H1 (cell line): ENCODE results near the gene DUS4L. TPM values are rescaled to one million over a fixed set of nuclear protein-coding genes. Genes with fewer than 3 reads are reported as not detected.

Experiments used
- ASH2L ChIP-seq: fragments of 200-600, 300-600 bp; sonication (generic); IDR thresholded peaks from one replicate; pipeline ENCODE4 v1.7.1; 2017; ENCODE audit warnings: low read length
- CBX8 ChIP-seq: fragments of 300-800, 300-1000 bp; sonication (generic); IDR thresholded peaks from 2 replicates; pipeline ENCODE4 v1.7.1; 2016; ENCODE audit warnings: low read depth, low read length, borderline replicate concordance
- CEBPB ChIP-seq: IDR thresholded peaks from 2 replicates; pipeline ENCODE4 v1.6.1; 2012; ENCODE audit warnings: low read depth, low read length
- CHD2 ChIP-seq: IDR thresholded peaks from 2 replicates; pipeline ENCODE4 v1.6.1; 2012; ENCODE audit warnings: low read length, improper control_type of control experiment
- EGR1 ChIP-seq: IDR thresholded peaks from 2 replicates; pipeline ENCODE4 v1.6.1; 2011; ENCODE audit warnings: low read depth, low read length, borderline replicate concordance
- NRF1 ChIP-seq: IDR thresholded peaks from 2 replicates; pipeline ENCODE4 v1.6.1; 2011; ENCODE audit warnings: mild to moderate bottlenecking, low read depth, low read length, improper control_type of control experiment
- RFX5 ChIP-seq: IDR thresholded peaks from 2 replicates; pipeline ENCODE4 v1.6.1; 2011; ENCODE audit warnings: low read depth, low read length, improper control_type of control experiment, borderline replicate concordance
- SP2 ChIP-seq: IDR thresholded peaks from 2 replicates; pipeline ENCODE4 v1.6.1; 2012; ENCODE audit warnings: mild to moderate bottlenecking, low read length, inconsistent platforms
- polyA plus RNA-seq, 7 experiments: library from polyadenylated mRNA; depleted of rRNA in 3 of 7; stranded (reverse) in 5 of 7; unstranded in 2 of 7; fragments of >200 nt in 5 of 7; fragments of 200-250 nt in 2 of 7; gene quantifications; 1 replicate in 5 of 7; 2 replicates in 1 of 7; 4 replicates in 1 of 7; pipeline versions ENCODE4 v1.2.1 to v1.2.3, GENCODE V29; 2011 to 2013; ENCODE audit warnings: missing spikeins in 2 of 7, mixed read lengths in 2 of 7
- total RNA-seq: library from RNA; stranded (reverse); fragmentation: NEBNext Ultra II Directional; extraction: Animal tissue kit (Norgen Biotek cat#: 25700); gene quantifications from 2 replicates; pipeline ENCODE4 v1.2.1, GENCODE V29; 2021
- TF ChIP-seq, protein P1 (sequence below): fragments of 300-600 bp; sonication (generic); IDR thresholded peaks from 2 replicates; pipeline ENCODE4 v1.7.1; 2012; ENCODE audit warnings: low read length, moderate library complexity, mild to moderate bottlenecking, inconsistent platforms; ENCODE audit not compliant: insufficient replicate concordance
- TF ChIP-seq, protein P2 (sequence below), 3 experiments: IDR thresholded peaks; 1 replicate in 2 of 3; 2 replicates in 1 of 3; pipeline versions ENCODE4 v1.5.1 to v1.6.1; 2011; ENCODE audit warnings: low read length in 3 of 3, mild to moderate bottlenecking in 3 of 3, inconsistent platforms in 2 of 3, low read depth in 1 of 3, moderate library complexity in 1 of 3; ENCODE audit not compliant: insufficient read depth in 1 of 3; ENCODE audit errors: control extremely low read depth in 1 of 3

DUS4L gene
- total and polyA plus RNA-seq, 2 of the 8 experiments (the other 6 are each of a cell fraction or from before 2014, with no cell fraction given): 6.1 to 11.5 TPM

DNA sequence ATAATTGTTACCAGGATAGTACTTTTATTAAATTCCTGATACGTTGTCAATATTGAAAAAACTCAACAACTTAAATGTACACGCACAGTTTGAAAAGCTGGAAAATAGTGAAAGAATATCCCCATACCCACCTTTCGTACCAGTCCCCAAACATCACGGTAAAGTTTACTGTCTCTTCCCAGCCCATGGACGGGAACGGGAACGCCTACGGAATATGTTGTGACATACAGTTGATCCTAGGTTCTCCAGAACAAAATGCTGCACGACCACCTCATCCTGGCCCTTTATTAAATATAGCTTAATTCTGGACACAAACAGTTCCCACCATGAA, 15.7 kb downstream of the DUS4L start (continued):
- TF ChIP-seq, protein P1, sequence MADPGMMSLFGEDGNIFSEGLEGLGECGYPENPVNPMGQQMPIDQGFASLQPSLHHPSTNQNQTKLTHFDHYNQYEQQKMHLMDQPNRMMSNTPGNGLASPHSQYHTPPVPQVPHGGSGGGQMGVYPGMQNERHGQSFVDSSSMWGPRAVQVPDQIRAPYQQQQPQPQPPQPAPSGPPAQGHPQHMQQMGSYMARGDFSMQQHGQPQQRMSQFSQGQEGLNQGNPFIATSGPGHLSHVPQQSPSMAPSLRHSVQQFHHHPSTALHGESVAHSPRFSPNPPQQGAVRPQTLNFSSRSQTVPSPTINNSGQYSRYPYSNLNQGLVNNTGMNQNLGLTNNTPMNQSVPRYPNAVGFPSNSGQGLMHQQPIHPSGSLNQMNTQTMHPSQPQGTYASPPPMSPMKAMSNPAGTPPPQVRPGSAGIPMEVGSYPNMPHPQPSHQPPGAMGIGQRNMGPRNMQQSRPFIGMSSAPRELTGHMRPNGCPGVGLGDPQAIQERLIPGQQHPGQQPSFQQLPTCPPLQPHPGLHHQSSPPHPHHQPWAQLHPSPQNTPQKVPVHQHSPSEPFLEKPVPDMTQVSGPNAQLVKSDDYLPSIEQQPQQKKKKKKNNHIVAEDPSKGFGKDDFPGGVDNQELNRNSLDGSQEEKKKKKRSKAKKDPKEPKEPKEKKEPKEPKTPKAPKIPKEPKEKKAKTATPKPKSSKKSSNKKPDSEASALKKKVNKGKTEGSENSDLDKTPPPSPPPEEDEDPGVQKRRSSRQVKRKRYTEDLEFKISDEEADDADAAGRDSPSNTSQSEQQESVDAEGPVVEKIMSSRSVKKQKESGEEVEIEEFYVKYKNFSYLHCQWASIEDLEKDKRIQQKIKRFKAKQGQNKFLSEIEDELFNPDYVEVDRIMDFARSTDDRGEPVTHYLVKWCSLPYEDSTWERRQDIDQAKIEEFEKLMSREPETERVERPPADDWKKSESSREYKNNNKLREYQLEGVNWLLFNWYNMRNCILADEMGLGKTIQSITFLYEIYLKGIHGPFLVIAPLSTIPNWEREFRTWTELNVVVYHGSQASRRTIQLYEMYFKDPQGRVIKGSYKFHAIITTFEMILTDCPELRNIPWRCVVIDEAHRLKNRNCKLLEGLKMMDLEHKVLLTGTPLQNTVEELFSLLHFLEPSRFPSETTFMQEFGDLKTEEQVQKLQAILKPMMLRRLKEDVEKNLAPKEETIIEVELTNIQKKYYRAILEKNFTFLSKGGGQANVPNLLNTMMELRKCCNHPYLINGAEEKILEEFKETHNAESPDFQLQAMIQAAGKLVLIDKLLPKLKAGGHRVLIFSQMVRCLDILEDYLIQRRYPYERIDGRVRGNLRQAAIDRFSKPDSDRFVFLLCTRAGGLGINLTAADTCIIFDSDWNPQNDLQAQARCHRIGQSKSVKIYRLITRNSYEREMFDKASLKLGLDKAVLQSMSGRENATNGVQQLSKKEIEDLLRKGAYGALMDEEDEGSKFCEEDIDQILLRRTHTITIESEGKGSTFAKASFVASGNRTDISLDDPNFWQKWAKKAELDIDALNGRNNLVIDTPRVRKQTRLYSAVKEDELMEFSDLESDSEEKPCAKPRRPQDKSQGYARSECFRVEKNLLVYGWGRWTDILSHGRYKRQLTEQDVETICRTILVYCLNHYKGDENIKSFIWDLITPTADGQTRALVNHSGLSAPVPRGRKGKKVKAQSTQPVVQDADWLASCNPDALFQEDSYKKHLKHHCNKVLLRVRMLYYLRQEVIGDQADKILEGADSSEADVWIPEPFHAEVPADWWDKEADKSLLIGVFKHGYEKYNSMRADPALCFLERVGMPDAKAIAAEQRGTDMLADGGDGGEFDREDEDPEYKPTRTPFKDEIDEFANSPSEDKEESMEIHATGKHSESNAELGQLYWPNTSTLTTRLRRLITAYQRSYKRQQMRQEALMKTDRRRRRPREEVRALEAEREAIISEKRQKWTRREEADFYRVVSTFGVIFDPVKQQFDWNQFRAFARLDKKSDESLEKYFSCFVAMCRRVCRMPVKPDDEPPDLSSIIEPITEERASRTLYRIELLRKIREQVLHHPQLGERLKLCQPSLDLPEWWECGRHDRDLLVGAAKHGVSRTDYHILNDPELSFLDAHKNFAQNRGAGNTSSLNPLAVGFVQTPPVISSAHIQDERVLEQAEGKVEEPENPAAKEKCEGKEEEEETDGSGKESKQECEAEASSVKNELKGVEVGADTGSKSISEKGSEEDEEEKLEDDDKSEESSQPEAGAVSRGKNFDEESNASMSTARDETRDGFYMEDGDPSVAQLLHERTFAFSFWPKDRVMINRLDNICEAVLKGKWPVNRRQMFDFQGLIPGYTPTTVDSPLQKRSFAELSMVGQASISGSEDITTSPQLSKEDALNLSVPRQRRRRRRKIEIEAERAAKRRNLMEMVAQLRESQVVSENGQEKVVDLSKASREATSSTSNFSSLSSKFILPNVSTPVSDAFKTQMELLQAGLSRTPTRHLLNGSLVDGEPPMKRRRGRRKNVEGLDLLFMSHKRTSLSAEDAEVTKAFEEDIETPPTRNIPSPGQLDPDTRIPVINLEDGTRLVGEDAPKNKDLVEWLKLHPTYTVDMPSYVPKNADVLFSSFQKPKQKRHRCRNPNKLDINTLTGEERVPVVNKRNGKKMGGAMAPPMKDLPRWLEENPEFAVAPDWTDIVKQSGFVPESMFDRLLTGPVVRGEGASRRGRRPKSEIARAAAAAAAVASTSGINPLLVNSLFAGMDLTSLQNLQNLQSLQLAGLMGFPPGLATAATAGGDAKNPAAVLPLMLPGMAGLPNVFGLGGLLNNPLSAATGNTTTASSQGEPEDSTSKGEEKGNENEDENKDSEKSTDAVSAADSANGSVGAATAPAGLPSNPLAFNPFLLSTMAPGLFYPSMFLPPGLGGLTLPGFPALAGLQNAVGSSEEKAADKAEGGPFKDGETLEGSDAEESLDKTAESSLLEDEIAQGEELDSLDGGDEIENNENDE: no peak
- TF ChIP-seq NRF1: no peak
- TF ChIP-seq EGR1: no peak
- TF ChIP-seq SP2: no peak
- no peak for TF ChIP-seq CEBPB
- TF ChIP-seq, protein P2, sequence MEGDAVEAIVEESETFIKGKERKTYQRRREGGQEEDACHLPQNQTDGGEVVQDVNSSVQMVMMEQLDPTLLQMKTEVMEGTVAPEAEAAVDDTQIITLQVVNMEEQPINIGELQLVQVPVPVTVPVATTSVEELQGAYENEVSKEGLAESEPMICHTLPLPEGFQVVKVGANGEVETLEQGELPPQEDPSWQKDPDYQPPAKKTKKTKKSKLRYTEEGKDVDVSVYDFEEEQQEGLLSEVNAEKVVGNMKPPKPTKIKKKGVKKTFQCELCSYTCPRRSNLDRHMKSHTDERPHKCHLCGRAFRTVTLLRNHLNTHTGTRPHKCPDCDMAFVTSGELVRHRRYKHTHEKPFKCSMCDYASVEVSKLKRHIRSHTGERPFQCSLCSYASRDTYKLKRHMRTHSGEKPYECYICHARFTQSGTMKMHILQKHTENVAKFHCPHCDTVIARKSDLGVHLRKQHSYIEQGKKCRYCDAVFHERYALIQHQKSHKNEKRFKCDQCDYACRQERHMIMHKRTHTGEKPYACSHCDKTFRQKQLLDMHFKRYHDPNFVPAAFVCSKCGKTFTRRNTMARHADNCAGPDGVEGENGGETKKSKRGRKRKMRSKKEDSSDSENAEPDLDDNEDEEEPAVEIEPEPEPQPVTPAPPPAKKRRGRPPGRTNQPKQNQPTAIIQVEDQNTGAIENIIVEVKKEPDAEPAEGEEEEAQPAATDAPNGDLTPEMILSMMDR (IDR thresholded peaks at IDR 0.05; ENCODE audit: control extremely low read depth in 1 of 3, insufficient read depth in 1 of 3, low read depth in 1 of 3, low read length in 3 of 3): no peak
- no peak for TF ChIP-seq CHD2
- no peak for TF ChIP-seq ASH2L
- TF ChIP-seq CBX8: no peak
- no peak for TF ChIP-seq RFX5
